Mesothelial cell of epicardium (in vitro differentiated cells): ENCODE measurements around the gene DRC1. TPM values are rescaled to one million over a fixed set of nuclear protein-coding genes. Genes with fewer than 3 reads are reported as not detected.

Source experiments
- DNase-seq, 2 experiments: peaks; one replicate each; pipeline ENCODE4 v3.0.0; 2021; ENCODE audit warnings: low spot score in 2 of 2; ENCODE audit not compliant: unreplicated experiment in 2 of 2
- H3K27ac Mint-ChIP-seq: 2 replicates; pipeline ENCODE4 v1.8.0; 2021; ENCODE audit warnings: mixed read lengths
- H3K27me3 Mint-ChIP-seq: 2 replicates; pipeline ENCODE4 v1.8.0; 2021; ENCODE audit warnings: low read depth, mixed read lengths
- H3K36me3 Mint-ChIP-seq: 2 replicates; pipeline ENCODE4 v1.8.0; 2021; ENCODE audit warnings: mixed read lengths
- H3K4me1 Mint-ChIP-seq: 2 replicates; pipeline ENCODE4 v1.8.0; 2021; ENCODE audit warnings: mixed read lengths
- H3K4me3 Mint-ChIP-seq: 2 replicates; pipeline ENCODE4 v1.8.0; 2021; ENCODE audit warnings: mild to moderate bottlenecking, moderate library complexity, mixed read lengths
- H3K9me3 Mint-ChIP-seq: 2 replicates; pipeline ENCODE4 v1.8.0; 2021; ENCODE audit warnings: mixed read lengths
- CTCF ChIP-seq: fragments of 200-600 bp; sonication (generic); IDR thresholded peaks from one replicate; pipeline ENCODE4 v1.5.0; 2021; ENCODE audit warnings: antibody characterized with exemption; ENCODE audit not compliant: unreplicated experiment
- total RNA-seq: library from RNA; stranded (reverse); gene quantifications from 3 replicates; pipeline ENCODE4 v1.2.1, GENCODE V29; 2021

The DRC1 gene
- total RNA-seq, 1 donor from 2014 or later, result 0.22 TPM

GRCh38 chr2:26394694-26395093 is 7.0 kb upstream of the DRC1 start:
- Mint-ChIP-seq H3K27ac (no peak overlapping the region), H3K4me1 (no peaks in the 10 kb centered on the region)

GRCh38 chr2:26395394-26395793 is 6.3 kb upstream of the DRC1 start:
- H3K4me3 Mint-ChIP-seq, result no peak overlapping the region
- TF ChIP-seq CTCF, result no peak
- H3K27ac Mint-ChIP-seq, result no peak overlapping the region
- DNase-seq, result no peak
- H3K27me3 Mint-ChIP-seq, result no peaks in the 10 kb centered on the region
- H3K36me3 Mint-ChIP-seq, result no peaks in the 10 kb centered on the region
- no peaks in the 10 kb centered on the region for H3K4me1 Mint-ChIP-seq
- H3K9me3 Mint-ChIP-seq, result no peaks in the 10 kb centered on the region

More at GRCh38 chr2:26394694-26395093, 7.0 kb upstream of the DRC1 start:
- Mint-ChIP-seq H3K9me3 (no peaks in the 10 kb centered on the region), H3K27me3 (no peaks in the 10 kb centered on the region), H3K36me3 (no peaks in the 10 kb centered on the region), H3K4me3 (no peak overlapping the region)
- DNase-seq, result no peak
- no peak for TF ChIP-seq CTCF

GRCh38 chr2:26396734-26397298 is 4.9 kb upstream of the DRC1 start:
- no peak overlapping the region for H3K27ac Mint-ChIP-seq
- H3K9me3 Mint-ChIP-seq, result no peaks in the 10 kb centered on the region
- H3K4me1 Mint-ChIP-seq, result peaks cover 3% of the 10 kb centered on the region
- DNase-seq, result no peak
- H3K27me3 Mint-ChIP-seq, result no peaks in the 10 kb centered on the region
- H3K4me3 Mint-ChIP-seq, result no peak overlapping the region
- TF ChIP-seq CTCF, result no peak
- no peaks in the 10 kb centered on the region for H3K36me3 Mint-ChIP-seq

GRCh38 chr2:26399771-26400376 is 1.8 kb upstream of the DRC1 start:
- H3K4me1 Mint-ChIP-seq, result peaks cover 3% of the 10 kb centered on the region
- H3K9me3 Mint-ChIP-seq, result no peaks in the 10 kb centered on the region
- no peak for TF ChIP-seq CTCF
- H3K27ac Mint-ChIP-seq, result no peak overlapping the region
- no peak for DNase-seq
- H3K4me3 Mint-ChIP-seq, result no peak overlapping the region
- H3K27me3 Mint-ChIP-seq, result no peaks in the 10 kb centered on the region
- no peaks in the 10 kb centered on the region for H3K36me3 Mint-ChIP-seq

GRCh38 chr2:26400723-26401122 is 997 bp upstream of the DRC1 start:
- Mint-ChIP-seq H3K27me3 (no peaks in the 10 kb centered on the region), H3K4me3 (no peak overlapping the region), H3K4me1 (peaks cover 3% of the 10 kb centered on the region), H3K9me3 (no peaks in the 10 kb centered on the region), H3K36me3 (no peaks in the 10 kb centered on the region), H3K27ac (no peak overlapping the region)
- no peak for DNase-seq
- no peak for TF ChIP-seq CTCF
